Gastrocnemius medialis (tissue), 4 donors: ENCODE data around the gene NCAM2. TPM values are rescaled to one million over a fixed set of nuclear protein-coding genes. Genes with fewer than 3 reads are reported as not detected.

Source experiments
- ATAC-seq, 2 donors: fragments of 150-250 bp; one replicate each; pipeline ENCODE4 v1.9.1; 2016
- DNase-seq, 2 donors: peaks; one replicate each; pipeline ENCODE4 v3.0.0-alpha.2; 2019
- H3K27ac ChIP-seq, 4 donors: fragments of 200-600 bp; sonication (generic); 1 replicate in 1 of 4; 2 replicates in 3 of 4; pipeline ENCODE4 v1.5.1; 2016 to 2018; ENCODE audit warnings: mild to moderate bottlenecking in 2 of 4, moderate library complexity in 1 of 4
- H3K27me3 ChIP-seq, 3 donors: fragments of 200-600 bp; sonication (generic) in 2 of 3; 1 replicate in 1 of 3; 2 replicates in 2 of 3; pipeline versions ENCODE4 v1.5.1 to v1.6.0; 2016 to 2019; ENCODE audit warnings: mild to moderate bottlenecking in 1 of 3, moderate library complexity in 1 of 3
- H3K36me3 ChIP-seq, 2 donors: fragments of 200-600 bp; sonication (generic) in 1 of 2; one replicate each; pipeline ENCODE4 v1.5.1; 2017 to 2018
- H3K4me1 ChIP-seq, 2 donors: fragments of 200-600 bp; sonication (generic) in 1 of 2; one replicate each; pipeline ENCODE4 v1.5.1; 2016 to 2017; ENCODE audit warnings: mild to moderate bottlenecking in 2 of 2
- H3K4me3 ChIP-seq, 4 donors: fragments of 200-600 bp; sonication (generic) in 3 of 4; 1 replicate in 1 of 4; 2 replicates in 3 of 4; pipeline ENCODE4 v1.5.1; 2016 to 2019; ENCODE audit warnings: mild to moderate bottlenecking in 2 of 4
- H3K9me3 ChIP-seq, 3 donors: fragments of 200-600 bp; sonication (generic) in 2 of 3; 1 replicate in 1 of 3; 2 replicates in 2 of 3; pipeline ENCODE4 v1.5.1; 2016 to 2019
- POLR2A ChIP-seq, 2 donors: fragments of 450-650 bp; IDR thresholded peaks; one replicate each; pipeline ENCODE4 v1.6.1; 2017; ENCODE audit warnings: antibody characterized with exemption in 2 of 2, mild to moderate bottlenecking in 2 of 2, moderate library complexity in 2 of 2
- in situ Hi-C, 4 donors: fragments of 200-750 bp; cut with MboI; loops; one replicate each; pipeline versions ENCODE4 v1.15.0 to v1.8.0; 2017; ENCODE audit warnings: low sequenced_read_pairs in 4 of 4
- intact Hi-C: fragments of 100-400 bp; cut with DNase I; formaldehyde crosslinking; loops from one replicate; pipeline ENCODE4 v1.15.1; 2023; ENCODE audit warnings: low total_unique reads
- total RNA-seq, 4 donors: library from RNA; depleted of rRNA; stranded (reverse); fragments of >200 nt; gene quantifications; one replicate each; pipeline versions ENCODE4 v1.1.0 to v1.2.3, GENCODE V29; 2016
- TF ChIP-seq, protein P1 (sequence below), 5 experiments: fragments of 450-650 bp in 3 of 5; fragments of 200-600 bp in 2 of 5; sonication (generic) in 2 of 5; IDR thresholded peaks in 4 of 5; conservative IDR thresholded peaks in 1 of 5; 1 replicate in 4 of 5; 2 replicates in 1 of 5; pipeline ENCODE4 v1.5.1; 2016 to 2019; ENCODE audit warnings: antibody characterized with exemption in 5 of 5, mild to moderate bottlenecking in 3 of 5, moderate library complexity in 3 of 5

Gene NCAM2
- total RNA-seq, 4 donors from 2014 or later: 0.07 to 1.9 (median 0.65) TPM

DNA sequence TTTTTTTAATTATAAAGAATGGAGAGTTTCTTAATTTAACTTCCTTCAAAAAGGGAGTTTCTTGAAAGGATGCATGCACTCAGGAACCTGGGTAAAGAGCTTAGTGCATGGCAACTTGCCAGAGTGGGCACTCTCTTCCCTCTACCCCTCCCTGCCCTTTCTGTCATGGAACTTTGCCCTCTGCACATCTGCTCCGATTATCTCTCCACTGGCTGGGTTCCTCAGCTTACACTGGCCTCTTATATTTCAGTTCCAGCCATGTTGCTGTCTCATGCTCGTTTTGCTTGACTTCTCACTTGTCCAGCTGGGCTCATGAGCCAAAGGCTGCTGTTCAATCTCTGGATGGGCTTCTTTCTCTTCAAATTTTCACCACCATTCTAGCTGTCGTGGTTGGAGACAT lies 87.0 kb downstream of the NCAM2 start:
- ATAC-seq: no peak
- H3K4me3 ChIP-seq: no peak overlapping the region
- H3K27me3 ChIP-seq: no peaks in the 10 kb centered on the region
- in situ Hi-C loops: no loop called here
- no peak for DNase-seq
- no peaks in the 10 kb centered on the region for H3K36me3 ChIP-seq
- no peak overlapping the region for H3K27ac ChIP-seq
- no peaks in the 10 kb centered on the region for H3K4me1 ChIP-seq
- intact Hi-C loops: no loop called here
- no peaks in the 10 kb centered on the region for H3K9me3 ChIP-seq
- TF ChIP-seq, protein P1, sequence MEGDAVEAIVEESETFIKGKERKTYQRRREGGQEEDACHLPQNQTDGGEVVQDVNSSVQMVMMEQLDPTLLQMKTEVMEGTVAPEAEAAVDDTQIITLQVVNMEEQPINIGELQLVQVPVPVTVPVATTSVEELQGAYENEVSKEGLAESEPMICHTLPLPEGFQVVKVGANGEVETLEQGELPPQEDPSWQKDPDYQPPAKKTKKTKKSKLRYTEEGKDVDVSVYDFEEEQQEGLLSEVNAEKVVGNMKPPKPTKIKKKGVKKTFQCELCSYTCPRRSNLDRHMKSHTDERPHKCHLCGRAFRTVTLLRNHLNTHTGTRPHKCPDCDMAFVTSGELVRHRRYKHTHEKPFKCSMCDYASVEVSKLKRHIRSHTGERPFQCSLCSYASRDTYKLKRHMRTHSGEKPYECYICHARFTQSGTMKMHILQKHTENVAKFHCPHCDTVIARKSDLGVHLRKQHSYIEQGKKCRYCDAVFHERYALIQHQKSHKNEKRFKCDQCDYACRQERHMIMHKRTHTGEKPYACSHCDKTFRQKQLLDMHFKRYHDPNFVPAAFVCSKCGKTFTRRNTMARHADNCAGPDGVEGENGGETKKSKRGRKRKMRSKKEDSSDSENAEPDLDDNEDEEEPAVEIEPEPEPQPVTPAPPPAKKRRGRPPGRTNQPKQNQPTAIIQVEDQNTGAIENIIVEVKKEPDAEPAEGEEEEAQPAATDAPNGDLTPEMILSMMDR (IDR thresholded peaks at IDR 0.05 in 4 of 5, conservative IDR thresholded peaks at IDR 0.05 in 1 of 5): no peak
- no peak for TF ChIP-seq POLR2A (IDR thresholded peaks at IDR 0.05)

GRCh38 chr21:21096956-21097355 lies 98.7 kb downstream of the NCAM2 start:
- Histone ChIP-seq H3K27ac (no peak overlapping the region), H3K4me3 (no peak overlapping the region), H3K9me3 (no peaks in the 10 kb centered on the region), H3K4me1 (no peaks in the 10 kb centered on the region), H3K27me3 (no peaks in the 10 kb centered on the region), H3K36me3 (no peaks in the 10 kb centered on the region)
- no peak for ATAC-seq
- TF ChIP-seq, protein P1 (IDR thresholded peaks at IDR 0.05 in 4 of 5, conservative IDR thresholded peaks at IDR 0.05 in 1 of 5): no peak
- no peak for TF ChIP-seq POLR2A (IDR thresholded peaks at IDR 0.05)
- no peak for DNase-seq
- in situ Hi-C loops (no loop called here), intact Hi-C loops (no loop called here)

GRCh38 chr21:21097466-21097865 lies 99.3 kb downstream of the NCAM2 start:
- H3K9me3 ChIP-seq: no peaks in the 10 kb centered on the region
- no peak for TF ChIP-seq POLR2A (IDR thresholded peaks at IDR 0.05)
- TF ChIP-seq, protein P1 (IDR thresholded peaks at IDR 0.05 in 4 of 5, conservative IDR thresholded peaks at IDR 0.05 in 1 of 5): no peak
- H3K36me3 ChIP-seq: no peaks in the 10 kb centered on the region
- ATAC-seq (no peak), DNase-seq (no peak)
- no peak overlapping the region for H3K27ac ChIP-seq
- no peaks in the 10 kb centered on the region for H3K4me1 ChIP-seq
- intact Hi-C loops (no loop called here), in situ Hi-C loops (no loop called here)
- H3K4me3 ChIP-seq: no peak overlapping the region
- H3K27me3 ChIP-seq: no peaks in the 10 kb centered on the region

DNA sequence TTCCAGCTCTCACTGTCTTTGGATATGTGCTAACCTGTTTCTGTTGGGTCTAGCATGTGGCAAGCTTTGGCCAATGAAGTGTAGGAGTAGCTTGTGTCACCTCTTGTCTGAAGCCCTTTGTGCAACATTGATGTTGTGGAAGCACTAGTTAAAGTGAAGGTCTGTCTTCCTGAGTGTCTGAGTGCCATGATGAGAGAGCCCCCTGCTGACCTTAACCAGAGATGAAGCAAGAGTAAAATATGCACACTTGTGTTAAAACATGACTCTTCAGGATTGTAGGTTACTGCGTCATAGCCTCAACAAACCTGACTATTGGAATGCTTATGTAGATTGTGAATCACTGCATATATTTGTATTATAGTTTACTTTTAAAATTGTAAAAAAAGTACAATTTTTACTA lies 103.7 kb downstream of the NCAM2 start:
- TF ChIP-seq, protein P1 (IDR thresholded peaks at IDR 0.05 in 4 of 5, conservative IDR thresholded peaks at IDR 0.05 in 1 of 5): no peak
- no peak for TF ChIP-seq POLR2A (IDR thresholded peaks at IDR 0.05)
- no peak overlapping the region for H3K27ac ChIP-seq
- ATAC-seq (no peak), DNase-seq (no peak)
- in situ Hi-C loops: no loop called here
- intact Hi-C loops: no loop called here
- H3K4me1 ChIP-seq: no peaks in the 10 kb centered on the region
- H3K27me3 ChIP-seq: no peaks in the 10 kb centered on the region
- H3K4me3 ChIP-seq: no peak overlapping the region
- no peaks in the 10 kb centered on the region for H3K9me3 ChIP-seq
- no peaks in the 10 kb centered on the region for H3K36me3 ChIP-seq

DNA sequence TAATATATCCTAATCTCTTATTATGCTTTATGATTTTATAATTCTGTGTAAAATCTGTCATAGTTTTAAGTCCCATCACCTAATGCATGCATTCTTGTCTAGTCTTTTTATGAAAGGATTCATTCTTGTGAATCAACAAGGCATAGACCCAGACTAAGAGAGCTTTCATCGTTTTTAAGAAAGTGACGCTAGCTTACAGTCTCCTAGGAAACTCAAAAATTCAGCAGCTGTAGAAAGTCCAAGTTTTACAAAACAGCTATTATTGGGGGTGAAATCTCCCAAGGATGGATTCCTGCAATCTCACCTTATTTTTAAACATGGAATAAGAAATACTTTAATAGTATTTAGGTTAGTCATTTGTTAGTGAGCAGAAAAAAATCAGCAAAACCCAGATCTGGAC lies 104.7 kb downstream of the NCAM2 start:
- H3K27ac ChIP-seq: no peak overlapping the region
- H3K4me1 ChIP-seq: no peaks in the 10 kb centered on the region
- in situ Hi-C loops: no loop called here
- no peaks in the 10 kb centered on the region for H3K27me3 ChIP-seq
- no peak overlapping the region for H3K4me3 ChIP-seq
- no peaks in the 10 kb centered on the region for H3K36me3 ChIP-seq
- ATAC-seq: no peak
- TF ChIP-seq POLR2A (IDR thresholded peaks at IDR 0.05): no peak
- TF ChIP-seq, protein P1 (IDR thresholded peaks at IDR 0.05 in 4 of 5, conservative IDR thresholded peaks at IDR 0.05 in 1 of 5): no peak
- intact Hi-C loops: no loop called here
- no peak for DNase-seq
- no peaks in the 10 kb centered on the region for H3K9me3 ChIP-seq
